GM12878 (cell line): ENCODE measurements around the gene HABP2. TPM values are rescaled to one million over a fixed set of nuclear protein-coding genes. Genes with fewer than 3 reads are reported as not detected.

ENCODE experiments used
- ATAC-seq: fragments of 200-7000 bp; cut with Tn5 transposase; 3 replicates; pipeline ENCODE4 v1.9.1; 2020; ENCODE audit warnings: mild to moderate bottlenecking, moderate library complexity
- BruUV-seq: library from RNA; stranded (reverse); fragments of 400-500 nt; replicated peaks from 2 replicates; lab custom pipeline; 2021; lab: Mats Ljungman, UMichigan
- CTCF ChIA-PET: fragments of 300-600 bp; sonication (Branson Sonifier 250); formaldehyde crosslinking; extraction: SDS; loops from one replicate; lab custom pipeline; 2021; ENCODE audit warnings: inconsistent platforms; lab: Yijun Ruan, JAX
- POLR2A ChIA-PET: fragments of 350-600 bp; formaldehyde crosslinking; extraction: SDS; loops from one replicate; lab custom pipeline; 2021; ENCODE audit warnings: inconsistent platforms; lab: Charles Lee
- RAD21 ChIA-PET: fragments of 300-600 bp; sonication (Branson Sonifier 250); formaldehyde crosslinking; loops from one replicate; lab custom pipeline; 2023; ENCODE audit warnings: antibody characterized with exemption; ENCODE audit not compliant: unreplicated experiment; lab: Charles Lee
- SMC1A ChIA-PET: fragments of 300-600 bp; sonication (Branson Sonifier 250); formaldehyde crosslinking; loops from one replicate; lab custom pipeline; 2023; ENCODE audit not compliant: unreplicated experiment, uncharacterized antibody; lab: Charles Lee
- DNase-seq: peaks from one replicate; pipeline ENCODE4 v3.0.0-alpha.2; 2011; ENCODE audit warnings: low read depth, low spot score
- FAIRE-seq: peaks from 3 replicates; lab custom pipeline; 2011; peaks lifted over from hg19 to GRCh38; lab: Jason Lieb, UNC
- H2AFZ ChIP-seq: 2 replicates; pipeline ENCODE4 v1.6.0; 2011; ENCODE audit warnings: low read depth, low read length, control low read depth; ENCODE audit not compliant: control insufficient read depth
- H3K27ac ChIP-seq: 2 replicates; pipeline ENCODE4 v1.5.1; 2011; ENCODE audit warnings: control low read depth; ENCODE audit not compliant: control insufficient read depth, insufficient read depth
- H3K27me3 ChIP-seq, 2 experiments: replicated peaks in 1 of 2; 2 replicates each; pipeline versions ENCODE4 v1.6.0 to v1.6.1; 2011; ENCODE audit warnings: low read length in 1 of 2; ENCODE audit not compliant: control insufficient read depth in 2 of 2, insufficient read depth in 2 of 2
- H3K36me3 ChIP-seq, 2 experiments: 2 replicates each; pipeline ENCODE4 v1.5.1; 2011; ENCODE audit warnings: low read length in 1 of 2; ENCODE audit not compliant: control insufficient read depth in 2 of 2, insufficient read depth in 2 of 2
- H3K4me1 ChIP-seq: 2 replicates; pipeline ENCODE4 v1.6.1; 2011; ENCODE audit warnings: mild to moderate bottlenecking, low read length, moderate library complexity, mixed read lengths; ENCODE audit not compliant: control insufficient read depth, insufficient read depth
- H3K4me2 ChIP-seq: 2 replicates; pipeline ENCODE4 v1.6.0; 2011; ENCODE audit warnings: control low read depth; ENCODE audit not compliant: control insufficient read depth, insufficient read depth
- H3K4me3 ChIP-seq: fragments of 200-600 bp; sonication (generic); 2 replicates; pipeline ENCODE4 v1.5.1; 2016
- H3K79me2 ChIP-seq: 2 replicates; pipeline ENCODE4 v1.6.0; 2011; ENCODE audit warnings: low read length; ENCODE audit not compliant: control insufficient read depth, insufficient read depth
- H3K9ac ChIP-seq: 2 replicates; pipeline ENCODE4 v1.8.0; 2011; ENCODE audit warnings: low read length, control low read depth, mixed read lengths; ENCODE audit not compliant: control insufficient read depth, insufficient read depth
- H3K9me3 ChIP-seq: replicated peaks from 3 replicates; pipeline ENCODE4 v1.5.1; 2011; ENCODE audit warnings: mild to moderate bottlenecking, low read length; ENCODE audit not compliant: control insufficient read depth, insufficient read depth
- H4K20me1 ChIP-seq: 2 replicates; pipeline ENCODE4 v1.6.0; 2011; ENCODE audit not compliant: control insufficient read depth, insufficient read depth
- BCLAF1 ChIP-seq: fragments of 450-650 bp; IDR thresholded peaks from 2 replicates; pipeline ENCODE4 v1.6.1; 2017; ENCODE audit warnings: antibody characterized with exemption, mild to moderate bottlenecking, moderate library complexity
- BRCA1 ChIP-seq: IDR thresholded peaks from 2 replicates; pipeline ENCODE4 v1.6.1; 2011; ENCODE audit warnings: low read depth, low read length, improper control_type of control experiment
- FOXM1 ChIP-seq: IDR thresholded peaks from 2 replicates; pipeline ENCODE4 v1.6.1; 2012; ENCODE audit warnings: low read depth, mild to moderate bottlenecking, inconsistent platforms, low read length, moderate library complexity
- NR2F1 ChIP-seq: fragments of 450-650 bp; conservative IDR thresholded peaks from 2 replicates; pipeline ENCODE4 v1.6.1; 2017; ENCODE audit warnings: mild to moderate bottlenecking
- SMAD1 ChIP-seq: fragments of 450-650 bp; IDR thresholded peaks from 2 replicates; pipeline ENCODE4 v1.6.1; 2018; ENCODE audit warnings: mild to moderate bottlenecking, low read depth; ENCODE audit not compliant: partially characterized antibody
- SPI1 ChIP-seq: IDR thresholded peaks from 2 replicates; pipeline ENCODE4 v1.6.1; 2011; ENCODE audit warnings: low read depth, mild to moderate bottlenecking, low read length, moderate library complexity, borderline replicate concordance; ENCODE audit not compliant: insufficient read depth
- ZBTB40 ChIP-seq: fragments of 450-650 bp; IDR thresholded peaks from 2 replicates; pipeline ENCODE4 v1.6.1; 2016; ENCODE audit warnings: mild to moderate bottlenecking, moderate library complexity, borderline replicate concordance
- ZNF384 ChIP-seq: IDR thresholded peaks from 2 replicates; pipeline ENCODE4 v1.6.1; 2012; ENCODE audit warnings: low read depth, mild to moderate bottlenecking, low read length, improper control_type of control experiment, borderline replicate concordance
- WGBS: methylation state at CpG from one replicate; pipeline ENCODE4 v1.1.6; 2016; ENCODE audit warnings: low lambda C conversion rate; ENCODE audit not compliant: insufficient replicate concordance, insufficient coverage; ENCODE audit errors: missing lambda C conversion rate; 5-methylcytosine and 5-hydroxymethylcytosine counted together
- in situ Hi-C: fragments of 300-500 bp; cut with MboI; formaldehyde crosslinking; loops from 9 replicates; pipeline ENCODE4 v1.14.3; 2018; ENCODE audit warnings: mixed read lengths
- intact Hi-C: fragments of 100-400 bp; cut with micrococcal nuclease; formaldehyde crosslinking; loops from one replicate; pipeline ENCODE4 v1.14.2; 2022; ENCODE audit not compliant: unreplicated experiment
- polyA plus RNA-seq, 11 experiments: library from polyadenylated mRNA; depleted of rRNA in 4 of 11; unstranded in 6 of 11; stranded (reverse) in 5 of 11; fragments of >200 nt; fragmentation: Nextera tagmentation in 4 of 11; fragmentation: Illumina TruSeq in 1 of 11; extraction: Ambion mirVana in 4 of 11; extraction: Trizol in 1 of 11; gene quantifications; 1 replicate in 1 of 11; 2 replicates in 10 of 11; pipeline versions ENCODE4 v1.2.1 to v1.2.3, GENCODE V29; 2011 to 2016; ENCODE audit warnings: inconsistent platforms in 2 of 11, missing spikeins in 2 of 11, low read depth in 1 of 11
- total RNA-seq, 4 experiments: library from RNA; depleted of rRNA in 3 of 4; stranded (reverse); fragments of >200 nt in 3 of 4; fragmentation: Illumina TruSeq in 1 of 4; extraction: Trizol in 1 of 4; gene quantifications; 2 replicates each; pipeline versions ENCODE4 v1.2.1 to v1.2.3, GENCODE V29; 2013 to 2021

The HABP2 gene
- total and polyA plus RNA-seq, 10 of the 15 experiments (the other 5 are each of a cell fraction or from before 2014, with no cell fraction given): 0.13 TPM; not detected in 9

GRCh38 chr10:113555245-113555644 is 2.4 kb downstream of the HABP2 start:
- WGBS: 14% methylated on average over 3 of the region's 3 CpGs
- intact Hi-C loops (no loop called here), in situ Hi-C loops (no loop called here)
- POLR2A ChIA-PET: no interaction called here
- FAIRE-seq: no peak
- Histone ChIP-seq H3K9me3 (no peaks in the 10 kb centered on the region), H3K27me3 (peaks cover 0 to 7% of the 10 kb centered on the region in 2 experiments; a peak in 3 of 4 replicates), H3K79me2 (no peaks in the 10 kb centered on the region), H3K4me3 (no peak overlapping the region), H2AFZ (no peak overlapping the region), H3K4me2 (no peak overlapping the region), H3K9ac (no peak overlapping the region), H3K27ac (no peak overlapping the region), H4K20me1 (no peaks in the 10 kb centered on the region)
- BruUV-seq: no TSS peak
- RAD21 ChIA-PET: no interaction called here
- no peak for ATAC-seq
- CTCF ChIA-PET: interaction anchor here (1.1 kb wide), 1 partner anchor 27 kb away, joined by 4 read pairs; no protein-coding TSS in a partner anchor
- SMC1A ChIA-PET: no interaction called here
- TF ChIP-seq FOXM1: no peak
- no peak for TF ChIP-seq NR2F1
- TF ChIP-seq SMAD1: no peak
- TF ChIP-seq ZBTB40: no peak
- TF ChIP-seq BRCA1: no peak
- no peak for TF ChIP-seq BCLAF1
- no peak for TF ChIP-seq ZNF384
- TF ChIP-seq SPI1: no peak
- TF ChIP-seq, all 136 proteins: peak for 0
- Histone ChIP-seq H3K4me1 (no peaks in the 10 kb centered on the region; the same call in 1 of the 2 replicates), H3K36me3 (no peaks in the 10 kb centered on the region)
- no peak for DNase-seq
